ENCODE results near the gene UBE2E2. TPM values are rescaled to one million over a fixed set of nuclear protein-coding genes. Genes with fewer than 3 reads are reported as not detected.

UBE2E2 gene
- total and polyA plus RNA-seq, 9 donors = 25.5 to 84.9 (median 38.5) TPM

DNA sequence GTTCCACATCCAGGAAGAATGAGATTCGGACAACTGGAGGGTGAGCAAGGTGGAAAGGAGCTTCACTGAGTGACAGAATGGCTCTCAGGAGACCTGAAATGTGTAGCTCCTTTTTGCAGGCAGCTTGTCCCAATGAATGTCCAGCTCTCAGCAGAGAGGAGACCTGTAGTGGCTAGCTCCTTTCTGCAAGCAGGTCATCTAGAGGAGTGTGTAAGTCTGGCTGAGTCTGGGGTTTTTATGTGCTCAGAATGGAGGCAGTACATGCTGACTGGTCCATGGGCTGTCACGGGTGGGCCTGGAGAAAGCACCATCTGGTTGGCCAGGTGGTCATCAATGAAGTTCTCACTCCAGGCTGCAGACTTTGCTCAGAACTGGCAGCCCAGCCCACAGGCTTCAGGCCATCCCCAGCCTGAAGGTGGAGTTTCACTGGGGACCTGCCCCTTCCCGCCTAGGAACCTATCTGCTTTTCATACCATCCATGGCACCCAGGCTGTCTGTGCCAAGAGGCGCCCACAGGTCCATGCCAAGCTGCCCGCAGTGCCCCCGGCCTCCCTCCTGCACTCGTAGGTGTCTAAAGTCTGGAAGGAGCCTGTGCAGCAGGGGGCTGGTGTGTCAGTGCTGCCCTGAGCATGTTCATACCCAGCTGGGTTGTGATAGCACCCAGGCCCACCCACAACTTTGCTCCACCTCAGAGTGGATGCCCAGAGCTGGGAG is 276.6 kb downstream of the UBE2E2 start:
- DNase-seq = no peak
- no peaks in the 10 kb centered on the region for H3K27me3 ChIP-seq
- no peak overlapping the region for H3K27ac ChIP-seq
- no peak overlapping the region for H3K4me3 ChIP-seq
- 90 to 99% (median 97%) methylated on average over 7 of the region's 7 CpGs for WGBS, 3 donors
- intact Hi-C loops (cut with DNase I) = no loop called here
- H3K9me3 ChIP-seq = no peaks in the 10 kb centered on the region
- H3K36me3 ChIP-seq = no peaks in the 10 kb centered on the region
- TF ChIP-seq, protein P1, sequence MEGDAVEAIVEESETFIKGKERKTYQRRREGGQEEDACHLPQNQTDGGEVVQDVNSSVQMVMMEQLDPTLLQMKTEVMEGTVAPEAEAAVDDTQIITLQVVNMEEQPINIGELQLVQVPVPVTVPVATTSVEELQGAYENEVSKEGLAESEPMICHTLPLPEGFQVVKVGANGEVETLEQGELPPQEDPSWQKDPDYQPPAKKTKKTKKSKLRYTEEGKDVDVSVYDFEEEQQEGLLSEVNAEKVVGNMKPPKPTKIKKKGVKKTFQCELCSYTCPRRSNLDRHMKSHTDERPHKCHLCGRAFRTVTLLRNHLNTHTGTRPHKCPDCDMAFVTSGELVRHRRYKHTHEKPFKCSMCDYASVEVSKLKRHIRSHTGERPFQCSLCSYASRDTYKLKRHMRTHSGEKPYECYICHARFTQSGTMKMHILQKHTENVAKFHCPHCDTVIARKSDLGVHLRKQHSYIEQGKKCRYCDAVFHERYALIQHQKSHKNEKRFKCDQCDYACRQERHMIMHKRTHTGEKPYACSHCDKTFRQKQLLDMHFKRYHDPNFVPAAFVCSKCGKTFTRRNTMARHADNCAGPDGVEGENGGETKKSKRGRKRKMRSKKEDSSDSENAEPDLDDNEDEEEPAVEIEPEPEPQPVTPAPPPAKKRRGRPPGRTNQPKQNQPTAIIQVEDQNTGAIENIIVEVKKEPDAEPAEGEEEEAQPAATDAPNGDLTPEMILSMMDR (IDR thresholded peaks at IDR 0.05) = no peak
- no peak for TF ChIP-seq EP300 (IDR thresholded peaks at IDR 0.05)
- no peak for TF ChIP-seq POLR2A (IDR thresholded peaks at IDR 0.05)
- no peaks in the 10 kb centered on the region for H3K4me1 ChIP-seq (ENCODE audit: insufficient read depth)

DNA sequence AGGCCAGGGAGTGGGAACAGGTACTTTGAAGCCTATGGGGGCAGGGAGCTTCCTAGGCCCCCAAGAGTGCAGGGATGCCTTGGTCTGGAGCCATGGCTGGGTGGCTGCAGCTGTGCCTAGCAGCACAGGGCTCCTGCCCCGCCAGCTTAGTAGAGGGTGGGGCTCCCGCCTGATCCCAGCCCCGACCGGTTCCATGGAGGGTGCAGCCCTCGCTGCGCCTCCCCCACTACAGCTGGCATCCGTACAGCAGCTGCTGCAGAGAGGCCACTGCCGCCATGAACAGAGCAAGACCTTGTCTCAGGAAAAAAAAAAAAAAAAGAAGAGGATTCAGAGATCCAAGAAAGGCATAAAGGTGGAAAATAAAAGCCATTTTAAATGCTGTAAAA is 277.2 kb downstream of the UBE2E2 start:
- Histone ChIP-seq H3K9me3 (no peaks in the 10 kb centered on the region), H3K4me1 (ENCODE audit: insufficient read depth) (no peaks in the 10 kb centered on the region), H3K4me3 (no peak overlapping the region), H3K27me3 (no peaks in the 10 kb centered on the region), H3K27ac (no peak overlapping the region), H3K36me3 (no peaks in the 10 kb centered on the region)
- TF ChIP-seq POLR2A (IDR thresholded peaks at IDR 0.05) (no peak), EP300 (IDR thresholded peaks at IDR 0.05) (no peak)
- TF ChIP-seq, protein P1 (IDR thresholded peaks at IDR 0.05) = no peak
- intact Hi-C loops (cut with DNase I) = no loop called here
- no peak for DNase-seq
- WGBS, 3 donors = 83 to 93% (median 83%) methylated on average over 8 of the region's 8 CpGs

DNA sequence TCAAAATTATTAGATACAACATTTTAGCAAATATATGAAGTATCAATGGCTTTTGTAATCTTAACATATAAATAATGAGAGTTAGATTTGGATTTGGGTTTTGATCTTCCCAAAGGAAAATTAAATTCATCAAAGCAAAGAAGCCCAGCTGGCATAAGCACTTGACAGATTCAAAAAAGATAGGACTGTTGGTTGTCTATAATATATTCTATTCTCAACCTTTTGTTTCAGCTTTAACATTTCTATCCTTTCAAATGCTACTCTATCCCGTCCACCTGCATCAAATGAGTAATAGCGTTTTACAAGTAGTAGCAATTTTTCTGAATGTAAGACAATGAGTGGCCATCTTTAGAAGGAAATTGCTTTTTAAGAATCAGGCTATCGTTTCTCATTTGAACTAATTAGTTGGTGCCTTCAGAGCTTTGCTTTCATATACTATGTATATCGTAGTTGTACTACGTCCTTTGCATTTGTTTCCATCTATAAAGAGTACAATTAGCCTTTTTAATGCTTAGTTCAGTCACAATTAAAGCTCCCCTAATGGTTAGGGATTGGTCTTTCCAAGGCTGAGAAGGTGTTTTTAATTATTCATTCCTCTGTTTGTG is 278.0 kb downstream of the UBE2E2 start:
- intact Hi-C loops (cut with DNase I) = no loop called here
- Histone ChIP-seq H3K4me3 (no peak overlapping the region), H3K27ac (no peak overlapping the region), H3K27me3 (no peaks in the 10 kb centered on the region), H3K36me3 (no peaks in the 10 kb centered on the region), H3K4me1 (ENCODE audit: insufficient read depth) (no peaks in the 10 kb centered on the region), H3K9me3 (no peaks in the 10 kb centered on the region)
- TF ChIP-seq EP300 (IDR thresholded peaks at IDR 0.05) = no peak
- no peak for TF ChIP-seq POLR2A (IDR thresholded peaks at IDR 0.05)
- TF ChIP-seq, protein P1 (IDR thresholded peaks at IDR 0.05) = no peak
- 93 to 97% (median 95%) methylated on average over 5 of the region's 5 CpGs for WGBS, 3 donors
- no peak for DNase-seq

DNA sequence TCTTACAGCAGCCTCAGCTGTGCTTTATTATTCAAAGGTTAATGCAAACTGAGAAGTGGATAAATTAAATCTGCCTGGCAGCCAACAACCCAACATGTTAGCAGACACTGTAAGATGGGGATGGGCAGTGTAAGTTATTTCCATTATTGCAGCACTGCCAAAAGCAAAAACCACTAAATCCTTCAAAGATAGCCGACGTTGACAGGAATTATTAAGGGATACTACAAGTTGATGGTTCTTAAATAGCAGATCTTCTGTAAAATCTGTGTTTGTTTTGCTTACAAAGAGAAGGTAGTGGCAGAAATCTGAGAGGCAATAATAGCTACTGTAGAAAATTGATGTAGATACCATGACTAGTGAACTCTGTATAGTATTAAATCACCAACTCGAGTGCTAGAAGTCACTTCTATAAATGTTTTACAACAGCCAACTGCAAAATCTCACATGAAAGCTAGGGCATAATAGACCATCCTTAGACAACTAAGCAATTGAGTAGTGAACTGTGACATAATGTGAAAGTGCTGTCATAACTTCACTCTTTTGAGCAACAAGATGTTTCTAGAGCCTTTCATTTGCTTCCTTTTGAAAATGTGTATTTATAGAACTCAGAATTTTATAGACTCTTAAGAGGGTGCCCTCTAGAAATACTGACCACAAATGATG is 278.6 kb downstream of the UBE2E2 start:
- TF ChIP-seq, protein P1 (IDR thresholded peaks at IDR 0.05) = no peak
- TF ChIP-seq EP300 (IDR thresholded peaks at IDR 0.05) (no peak), POLR2A (IDR thresholded peaks at IDR 0.05) (no peak)
- Histone ChIP-seq H3K27me3 (no peaks in the 10 kb centered on the region), H3K4me3 (no peak overlapping the region), H3K36me3 (no peaks in the 10 kb centered on the region), H3K9me3 (peaks cover 0 to 6% of the 10 kb centered on the region in 2 donors), H3K4me1 (ENCODE audit: insufficient read depth) (no peaks in the 10 kb centered on the region), H3K27ac (no peak overlapping the region)
- DNase-seq = no peak
- 54 to 61% (median 57%) methylated on average over 3 of the region's 3 CpGs for WGBS, 3 donors
- intact Hi-C loops (cut with DNase I) = no loop called here

Data from ovary (tissue), 9 donors.